Measurements from ENCODE around the gene LRRN4. TPM values are rescaled to one million over a fixed set of nuclear protein-coding genes. Genes with fewer than 3 reads are reported as not detected.

The LRRN4 gene

GRCh38 chr20:5991623-5992441 lies 62.0 kb downstream of the LRRN4 start:
- Histone ChIP-seq H2BK5ac (ENCODE audit: low read length) (no peak overlapping the region), H2AK5ac (ENCODE audit: low read length) (no peak overlapping the region), H3K56ac (ENCODE audit: low read length) (no peak overlapping the region), H3K36me3 (ENCODE audit: control insufficient read depth, insufficient read depth, low read length) (peaks cover 6% of the 10 kb centered on the region), H3K23ac (ENCODE audit: low read length) (no peak overlapping the region), H3K9ac (ENCODE audit: low read length) (no peak overlapping the region), H3K4me1 (ENCODE audit: control insufficient read depth, low read depth, low read length) (no peaks in the 10 kb centered on the region), H3K4me3 (ENCODE audit: low read length) (no peak overlapping the region), H3K79me2 (ENCODE audit: control insufficient read depth, insufficient read depth, low read length) (no peaks in the 10 kb centered on the region), H3K79me1 (ENCODE audit: low read length) (no peaks in the 10 kb centered on the region), H4K8ac (ENCODE audit: low read depth, low read length) (no peak overlapping the region), H3K4ac (ENCODE audit: low read depth, low read length) (no peak overlapping the region), H2BK15ac (replicated peaks; ENCODE audit: low read depth) (no peak overlapping the region), H3K27ac (ENCODE audit: low read depth, low read length) (no peak overlapping the region), H3K27me3 (ENCODE audit: insufficient read depth, low read length, poor library complexity) (no peaks in the 10 kb centered on the region), H2BK120ac (ENCODE audit: low read depth, low read length) (no peak overlapping the region), H3K18ac (ENCODE audit: low read length) (no peak overlapping the region), H4K5ac (ENCODE audit: low read length) (no peak overlapping the region), H3K4me2 (ENCODE audit: low read length) (no peak overlapping the region)
- WGBS (ENCODE audit: extremely low coverage, insufficient coverage, low lambda C conversion rate), result no CpG with 5 or more reads among the region's 2 CpGs
- no peak for DNase-seq

DNA sequence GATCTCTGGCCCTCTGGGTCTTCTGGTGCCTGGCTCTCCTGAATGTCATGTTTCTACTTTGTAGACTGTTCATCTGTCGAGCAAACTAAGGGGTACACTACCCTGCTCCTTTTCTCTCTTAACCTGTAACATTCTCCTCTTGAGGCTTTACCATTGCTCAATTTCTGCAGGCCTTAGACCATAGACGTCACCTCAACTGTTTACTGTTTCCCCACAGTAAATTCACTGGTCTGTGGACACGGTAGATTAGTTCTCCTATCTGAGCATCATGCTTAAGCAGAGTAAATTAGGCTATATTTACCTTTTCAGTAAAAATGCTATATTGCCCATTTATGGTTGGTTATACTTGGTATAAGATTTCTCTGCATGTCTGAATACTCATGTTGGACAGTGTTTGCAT lies 62.9 kb downstream of the LRRN4 start:
- Histone ChIP-seq H3K4ac (ENCODE audit: low read depth, low read length) (no peak overlapping the region), H2BK120ac (ENCODE audit: low read depth, low read length) (no peak overlapping the region), H3K23ac (ENCODE audit: low read length) (no peak overlapping the region), H3K56ac (ENCODE audit: low read length) (no peak overlapping the region), H3K27me3 (ENCODE audit: insufficient read depth, low read length, poor library complexity) (no peaks in the 10 kb centered on the region), H2BK5ac (ENCODE audit: low read length) (no peak overlapping the region), H3K18ac (ENCODE audit: low read length) (no peak overlapping the region), H3K36me3 (ENCODE audit: control insufficient read depth, insufficient read depth, low read length) (peaks cover 4% of the 10 kb centered on the region), H3K79me1 (ENCODE audit: low read length) (no peaks in the 10 kb centered on the region), H3K4me3 (ENCODE audit: low read length) (no peak overlapping the region), H2AK5ac (ENCODE audit: low read length) (no peak overlapping the region), H2BK15ac (replicated peaks; ENCODE audit: low read depth) (no peak overlapping the region), H3K79me2 (ENCODE audit: control insufficient read depth, insufficient read depth, low read length) (no peaks in the 10 kb centered on the region), H4K8ac (ENCODE audit: low read depth, low read length) (no peak overlapping the region), H3K4me1 (ENCODE audit: control insufficient read depth, low read depth, low read length) (no peaks in the 10 kb centered on the region), H4K5ac (ENCODE audit: low read length) (no peak overlapping the region), H3K27ac (ENCODE audit: low read depth, low read length) (no peak overlapping the region), H3K9ac (ENCODE audit: low read length) (no peak overlapping the region), H3K4me2 (ENCODE audit: low read length) (no peak overlapping the region)
- WGBS (ENCODE audit: extremely low coverage, insufficient coverage, low lambda C conversion rate), result no CpG with 5 or more reads among the region's 3 CpGs
- no peak for DNase-seq

Small RNA genes within 50 kb of the gene (small RNA-seq; reads per million reads assigned to genes)
- not detected for gene RN7SL498P (ENCODE audit: insufficient read depth)
